Endodermal cell (in vitro differentiated cells): Measurements from ENCODE around the gene FOXD4L6. TPM values are rescaled to one million over a fixed set of nuclear protein-coding genes. Genes with fewer than 3 reads are reported as not detected.
"Not testable (repeated sequence)": the region's sequence is repeated elsewhere in the genome, so short reads cannot be mapped to it uniquely, and the experiment has no call there.

ENCODE experiments used
- DNase-seq: peaks from one replicate; pipeline ENCODE4 v3.0.0-alpha.2; 2017
- H3K27ac ChIP-seq: 2 replicates; pipeline ENCODE4 v1.5.1; 2013; ENCODE audit warnings: mild to moderate bottlenecking, low read depth, low read length, moderate library complexity
- H3K27me3 ChIP-seq: 2 replicates; pipeline ENCODE4 v1.6.1; 2013; ENCODE audit warnings: mild to moderate bottlenecking, low read length, moderate library complexity; ENCODE audit not compliant: insufficient read depth, control insufficient read depth, poor library complexity, severe bottlenecking
- H3K36me3 ChIP-seq: 2 replicates; pipeline ENCODE4 v1.7.0; 2013; ENCODE audit warnings: mild to moderate bottlenecking, low read length, moderate library complexity; ENCODE audit not compliant: control insufficient read depth, insufficient read depth
- H3K4me1 ChIP-seq: one replicate; pipeline ENCODE4 v1.7.0; 2013; ENCODE audit warnings: low read length; ENCODE audit not compliant: control insufficient read depth, insufficient read depth
- H3K4me3 ChIP-seq: 2 replicates; pipeline ENCODE4 v1.5.1; 2013; ENCODE audit warnings: mild to moderate bottlenecking, low read length, moderate library complexity
- H3K9ac ChIP-seq: 2 replicates; pipeline ENCODE4 v1.6.1; 2013; ENCODE audit warnings: mild to moderate bottlenecking, low read length, moderate library complexity; ENCODE audit not compliant: poor library complexity, severe bottlenecking; ENCODE audit errors: extremely low read depth
- H3K9me3 ChIP-seq: 2 replicates; pipeline ENCODE4 v1.6.1; 2013; ENCODE audit warnings: mild to moderate bottlenecking, low read length, moderate library complexity; ENCODE audit not compliant: control insufficient read depth
- H3K27ac Mint-ChIP-seq: 2 replicates; pipeline ENCODE4 v1.8.0; 2020; ENCODE audit warnings: mixed read lengths
- H3K27me3 Mint-ChIP-seq: 2 replicates; pipeline ENCODE4 v1.8.0; 2021; ENCODE audit warnings: mild to moderate bottlenecking, mixed read lengths; ENCODE audit not compliant: insufficient read depth
- H3K36me3 Mint-ChIP-seq: 2 replicates; pipeline ENCODE4 v1.8.0; 2020; ENCODE audit warnings: low read depth, mixed read lengths
- H3K4me1 Mint-ChIP-seq: 2 replicates; pipeline ENCODE4 v1.8.0; 2020; ENCODE audit warnings: mixed read lengths
- H3K4me3 Mint-ChIP-seq: 2 replicates; pipeline ENCODE4 v1.8.0; 2020; ENCODE audit warnings: mild to moderate bottlenecking, moderate library complexity, mixed read lengths
- H3K9me3 Mint-ChIP-seq: 2 replicates; pipeline ENCODE4 v1.8.0; 2020; ENCODE audit warnings: mild to moderate bottlenecking, mixed read lengths
- WGBS, 2 experiments: methylation state at CpG; one replicate each; pipeline versions ENCODE4 v1.1.5 to v1.1.7; 2013; ENCODE audit warnings: missing lambda C conversion rate in 2 of 2, mixed read lengths in 1 of 2; ENCODE audit not compliant: insufficient coverage in 1 of 2, insufficient read length in 1 of 2; 5-methylcytosine and 5-hydroxymethylcytosine counted together
- long read RNA-seq, 4 experiments: library from polyadenylated mRNA in 2 of 4; library from RNA in 1 of 4; library from capped mRNA in 1 of 4; stranded (forward) in 3 of 4; unstranded in 1 of 4; transcript quantifications; one replicate each; pipeline ENCODE4 v2.0.0, GENCODE V29; 2020 to 2021; ENCODE audit warnings: inconsistent platforms in 1 of 4
- polyA plus RNA-seq, 2 experiments: library from polyadenylated mRNA; stranded (reverse); fragments of 50-300 nt; gene quantifications; one replicate each; pipeline ENCODE4 v1.2.3, GENCODE V29; 2013
- total RNA-seq, 2 donors: library from RNA; stranded (reverse); fragmentation: NEBNext Ultra II Directional in 1 of 2; extraction: Animal tissue kit (Norgen Biotek cat#: 25700) in 1 of 2; gene quantifications; 2 replicates in 1 of 2; 3 replicates in 1 of 2; pipeline ENCODE4 v1.2.1, GENCODE V29; 2021

FOXD4L6 gene
- total RNA-seq, result not detected
- polyA plus RNA-seq (2013, experiment 1 of 2), result 0.18 TPM
- not detected for polyA plus RNA-seq (2013, experiment 2 of 2)
- long read RNA-seq, experiment 1, result 0 reads
- long read RNA-seq, experiment 2, result 0 reads
- long read RNA-seq, experiment 3, result 0 reads
- long read RNA-seq, experiment 4, result 0 reads

DNA sequence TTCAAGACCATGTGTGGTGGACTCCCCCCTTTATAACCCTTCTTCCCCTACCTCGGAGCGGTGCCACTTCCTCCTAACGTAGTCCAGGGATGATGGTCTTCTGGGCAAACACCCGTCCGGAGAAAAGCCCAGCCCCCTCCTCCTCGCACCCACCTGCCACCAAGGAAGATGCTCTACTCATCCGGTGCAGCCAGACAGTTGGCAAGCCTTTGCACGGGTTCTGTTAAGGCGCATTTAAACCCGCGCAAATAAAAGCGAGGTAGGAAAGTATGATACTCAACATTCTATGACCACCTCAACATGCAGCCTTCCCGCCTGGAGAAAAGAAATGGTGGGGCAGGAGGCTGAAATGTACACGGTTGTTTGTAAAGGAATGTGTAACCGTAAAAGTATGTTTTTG, at the start of gene FOXD4L6:
TSS of gene FOXD4L6 (minus strand) at position 101 of the 400 bp plus-strand sequence. CDS start 298 bp downstream, outside the sequence.
- WGBS, 2 experiments, result no CpG with 5 or more reads among the region's 15 CpGs
- not testable (repeated sequence) for H3K36me3 Mint-ChIP-seq, H3K4me3 ChIP-seq, H3K9me3 ChIP-seq, H3K27me3 ChIP-seq, H3K27ac ChIP-seq, H3K4me3 Mint-ChIP-seq, H3K4me1 ChIP-seq, H3K9ac ChIP-seq, H3K36me3 ChIP-seq, H3K4me1 Mint-ChIP-seq, DNase-seq, H3K27me3 Mint-ChIP-seq, H3K27ac Mint-ChIP-seq, H3K9me3 Mint-ChIP-seq

DNA sequence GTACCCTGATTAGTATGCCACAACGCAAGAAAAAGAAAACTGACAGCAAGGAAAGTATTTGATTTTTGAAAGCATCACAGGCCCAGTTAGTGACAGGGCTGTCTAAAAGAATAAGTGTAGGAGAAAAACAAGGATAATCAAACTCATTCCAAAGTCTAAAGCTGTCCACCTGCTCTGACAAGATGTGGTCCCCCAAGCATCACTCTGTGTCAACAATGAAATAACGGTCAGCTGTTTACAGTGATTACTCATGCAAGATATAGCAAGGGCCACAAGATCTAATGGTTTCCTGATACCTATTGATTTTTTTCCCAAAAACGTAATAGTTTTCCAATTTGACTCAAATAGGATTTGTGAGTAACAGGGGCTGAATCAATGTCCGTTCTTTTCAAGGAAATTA, 46.5 kb upstream of the FOXD4L6 start:
- not testable (repeated sequence) for H3K4me3 ChIP-seq, H3K36me3 ChIP-seq, H3K27me3 ChIP-seq, H3K27me3 Mint-ChIP-seq, H3K9me3 Mint-ChIP-seq, H3K36me3 Mint-ChIP-seq, H3K9ac ChIP-seq, H3K27ac ChIP-seq, H3K9me3 ChIP-seq, H3K27ac Mint-ChIP-seq, H3K4me1 Mint-ChIP-seq, H3K4me1 ChIP-seq, H3K4me3 Mint-ChIP-seq, DNase-seq
- WGBS, 2 experiments, result 100% methylated on average over 1 of the region's 4 CpGs; no CpG with 5 or more reads in 1 of the 2 experiments

DNA sequence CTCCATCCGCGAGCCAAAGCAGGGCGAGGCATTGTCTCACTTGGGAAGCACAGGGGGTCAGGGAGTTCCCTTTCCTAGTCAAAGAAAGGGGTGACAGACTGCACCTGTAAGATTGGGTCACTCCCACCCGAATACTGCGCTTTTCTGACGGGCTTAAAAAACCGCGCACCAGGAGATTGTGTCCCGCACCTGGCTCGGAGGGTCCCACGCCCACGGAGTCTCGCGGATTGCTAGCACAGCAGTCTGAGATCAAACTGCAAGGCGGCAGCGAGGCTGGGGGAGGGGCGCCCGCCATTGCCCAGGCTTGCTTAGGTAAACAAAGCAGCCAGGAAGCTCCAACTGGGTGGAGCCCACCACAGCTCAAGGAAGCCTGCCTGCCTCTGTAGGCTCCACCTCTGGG, 21.6 kb upstream of the FOXD4L6 start:
- not testable (repeated sequence) for H3K4me1 ChIP-seq, H3K9ac ChIP-seq, H3K27me3 ChIP-seq, H3K4me3 ChIP-seq, H3K27me3 Mint-ChIP-seq, H3K27ac ChIP-seq, H3K9me3 ChIP-seq, H3K36me3 Mint-ChIP-seq, H3K27ac Mint-ChIP-seq, DNase-seq, H3K9me3 Mint-ChIP-seq, H3K36me3 ChIP-seq, H3K4me1 Mint-ChIP-seq
- 79% methylated on average over 11 of the region's 18 CpGs; no CpG with 5 or more reads in 1 of the 2 experiments for WGBS, 2 experiments
- H3K4me3 Mint-ChIP-seq, result peak overlapping the region; percentile 26

DNA sequence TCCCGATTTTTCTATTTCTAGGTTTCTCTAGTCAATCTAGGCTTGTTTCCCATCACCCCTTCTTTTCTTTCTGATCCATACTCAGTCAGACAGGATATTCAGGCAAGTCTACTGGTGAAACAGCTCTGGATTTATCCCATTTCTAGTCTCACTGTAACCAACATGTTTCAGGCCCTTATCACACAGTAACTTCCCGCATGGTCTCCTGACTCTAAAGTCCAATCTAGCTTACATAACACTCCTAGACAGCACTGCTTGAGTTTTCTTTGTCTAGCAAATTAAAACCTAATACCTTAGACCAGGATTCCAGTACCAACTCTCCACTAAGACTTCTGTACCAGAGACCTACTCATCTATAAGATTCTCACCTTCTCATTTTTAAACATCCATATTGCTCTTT, 13.4 kb upstream of the FOXD4L6 start:
- H3K4me3 ChIP-seq, H3K27me3 Mint-ChIP-seq, H3K27me3 ChIP-seq, H3K9ac ChIP-seq, H3K4me1 ChIP-seq, H3K4me3 Mint-ChIP-seq, H3K9me3 Mint-ChIP-seq, H3K27ac ChIP-seq, DNase-seq, H3K27ac Mint-ChIP-seq, H3K4me1 Mint-ChIP-seq, H3K9me3 ChIP-seq, H3K36me3 Mint-ChIP-seq, H3K36me3 ChIP-seq: not testable (repeated sequence)
- WGBS, 2 experiments, result 89% methylated on average over 2 of the region's 2 CpGs; no CpG with 5 or more reads in 1 of the 2 experiments

DNA sequence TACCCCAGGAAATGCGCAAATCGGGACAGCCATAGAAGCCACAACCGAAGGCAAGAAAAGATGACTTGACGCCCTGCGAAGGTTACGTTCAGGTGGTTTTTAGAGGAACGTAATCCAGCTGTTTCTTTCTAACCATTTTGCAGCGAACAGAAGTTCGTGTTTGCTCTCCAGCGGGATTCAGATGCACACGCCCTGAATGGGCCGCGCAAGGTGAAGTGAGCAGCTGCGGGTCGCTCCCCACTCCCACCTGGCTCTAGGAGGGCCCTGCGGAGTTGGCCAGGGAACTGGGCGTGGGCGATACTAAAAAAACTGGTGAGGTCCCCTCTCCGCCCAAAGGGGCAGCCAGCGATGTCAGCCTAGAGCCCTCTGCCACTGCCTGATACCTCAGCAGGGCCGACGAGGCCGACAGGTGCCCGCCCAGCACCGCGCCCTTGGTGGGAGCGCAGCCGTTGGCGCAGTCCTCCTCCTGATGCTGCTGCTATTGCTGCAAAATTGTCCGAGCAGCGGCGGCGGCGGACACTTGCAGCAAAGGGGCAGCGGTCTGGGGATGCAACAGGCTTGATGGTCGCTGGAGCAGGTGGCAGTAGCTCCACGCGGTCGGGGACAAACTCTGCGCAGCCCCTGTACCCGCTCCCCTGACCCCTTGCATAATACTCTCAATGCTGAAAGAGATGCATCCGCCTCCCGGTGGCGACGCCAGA, 1.6 kb downstream of the FOXD4L6 start:
- H3K4me1 ChIP-seq, H3K4me3 ChIP-seq, H3K9me3 ChIP-seq, H3K27ac ChIP-seq, H3K9me3 Mint-ChIP-seq, DNase-seq, H3K4me3 Mint-ChIP-seq, H3K4me1 Mint-ChIP-seq, H3K27me3 ChIP-seq, H3K9ac ChIP-seq, H3K27me3 Mint-ChIP-seq, H3K27ac Mint-ChIP-seq, H3K36me3 Mint-ChIP-seq, H3K36me3 ChIP-seq: not testable (repeated sequence)
- WGBS, 2 experiments, result 1% methylated on average over 9 of the region's 45 CpGs; no CpG with 5 or more reads in 1 of the 2 experiments

DNA sequence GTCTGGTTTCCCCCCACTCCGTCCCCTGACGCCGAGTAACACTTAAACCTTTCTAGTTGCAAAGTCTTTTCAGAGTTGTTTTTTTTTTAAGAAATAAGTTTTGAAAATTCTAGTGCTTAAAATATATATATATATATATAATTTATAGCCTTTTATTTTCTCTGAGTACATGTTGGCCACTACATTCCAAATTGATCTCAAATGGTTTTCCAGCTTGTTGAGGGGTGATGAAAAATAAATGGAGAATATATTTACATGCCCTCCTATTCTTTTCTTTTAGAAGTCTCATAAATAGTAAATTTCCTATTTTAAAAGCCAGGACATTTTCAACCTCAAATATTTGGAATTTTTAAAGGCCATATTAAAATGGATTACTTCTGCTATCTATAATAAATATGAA, 2.5 kb downstream of the FOXD4L6 start:
- H3K9me3 Mint-ChIP-seq, DNase-seq, H3K36me3 ChIP-seq, H3K27ac ChIP-seq, H3K9ac ChIP-seq, H3K4me3 ChIP-seq, H3K27me3 ChIP-seq, H3K27ac Mint-ChIP-seq, H3K9me3 ChIP-seq, H3K27me3 Mint-ChIP-seq, H3K36me3 Mint-ChIP-seq, H3K4me1 ChIP-seq, H3K4me1 Mint-ChIP-seq, H3K4me3 Mint-ChIP-seq: not testable (repeated sequence)
- no CpG with 5 or more reads among the region's 3 CpGs for WGBS, 2 experiments

DNA sequence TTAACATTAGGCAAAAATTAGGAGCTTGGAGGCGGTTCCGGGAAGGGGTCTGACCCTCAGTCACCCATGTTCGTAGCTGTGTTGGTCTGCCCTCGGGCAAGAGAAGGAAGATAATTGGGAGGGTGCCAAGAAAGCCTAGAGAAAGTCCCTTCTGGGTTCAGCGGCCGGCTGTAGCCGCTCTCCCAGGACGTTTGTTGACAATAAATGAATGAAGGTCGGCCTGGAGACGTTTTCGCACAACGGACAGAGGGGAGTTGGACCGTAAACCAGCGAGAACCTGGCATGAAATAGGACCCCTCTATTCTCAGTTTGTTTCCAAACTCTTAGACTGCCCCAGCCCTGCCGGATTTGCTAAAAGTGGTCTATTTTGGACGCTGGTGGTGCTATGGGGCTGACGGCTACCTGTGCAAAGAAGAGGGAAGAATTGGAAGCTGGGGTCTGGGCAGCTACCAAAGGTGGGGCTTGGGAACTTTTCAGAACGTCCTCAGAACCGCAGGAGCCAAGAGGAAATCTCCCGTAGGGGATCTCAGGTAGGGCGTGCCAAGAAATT, 3.3 kb downstream of the FOXD4L6 start:
- H3K4me3 Mint-ChIP-seq, H3K9me3 ChIP-seq, H3K27me3 ChIP-seq, H3K9ac ChIP-seq, H3K9me3 Mint-ChIP-seq, H3K36me3 Mint-ChIP-seq, H3K4me1 Mint-ChIP-seq, H3K36me3 ChIP-seq, H3K27me3 Mint-ChIP-seq, H3K4me1 ChIP-seq, H3K27ac ChIP-seq, DNase-seq, H3K27ac Mint-ChIP-seq, H3K4me3 ChIP-seq: not testable (repeated sequence)
- no CpG with 5 or more reads among the region's 21 CpGs for WGBS, 2 experiments
